Breast epithelium (tissue), 3 donors: Measurements from ENCODE around the gene MEIKIN.

Source experiments
- POLR2A ChIP-seq: fragments of 450-650 bp; IDR thresholded peaks from one replicate; pipeline ENCODE4 v1.6.1; 2016; ENCODE audit warnings: antibody characterized with exemption, mild to moderate bottlenecking, moderate library complexity
- TF ChIP-seq, protein P1 (sequence below), 3 donors: fragments of 450-650 bp; IDR thresholded peaks; one replicate each; pipeline ENCODE4 v1.5.1; 2016 to 2017; ENCODE audit warnings: antibody characterized with exemption in 3 of 3, mild to moderate bottlenecking in 3 of 3, moderate library complexity in 3 of 3

DNA sequence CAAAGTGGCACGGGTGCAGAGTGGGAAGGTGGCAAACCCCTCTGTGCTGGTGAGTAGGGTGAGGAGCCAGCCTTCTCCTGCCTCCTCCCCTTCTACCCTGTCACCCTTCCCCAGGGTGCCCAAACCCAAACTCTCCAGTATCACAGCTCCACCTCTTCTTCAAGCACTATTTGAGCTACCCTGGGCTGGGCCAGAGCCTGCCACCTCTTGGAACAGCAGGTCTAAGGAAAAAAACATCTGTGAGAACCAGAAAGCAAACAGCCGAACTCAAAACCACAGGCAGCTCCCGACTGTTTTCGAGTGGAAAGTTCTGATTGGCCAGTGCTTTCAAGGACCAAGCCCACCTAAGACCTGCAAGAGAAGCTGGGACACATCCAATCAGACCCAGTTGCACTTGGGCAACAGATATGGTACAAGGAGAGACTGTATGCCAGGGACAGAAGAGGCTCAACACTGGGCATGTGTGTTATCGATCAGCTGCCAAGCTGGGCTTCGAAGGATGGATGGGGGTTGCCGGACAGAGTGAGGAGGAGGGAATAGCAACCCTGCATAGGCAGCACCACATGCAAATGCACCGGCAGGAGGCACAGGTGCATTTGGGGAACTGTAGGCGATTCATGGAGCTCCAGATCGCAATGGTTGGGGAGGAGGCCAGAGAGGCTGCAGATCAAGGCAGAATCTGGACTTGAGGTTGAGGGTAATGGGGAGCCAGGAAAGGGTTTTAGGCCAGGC, 46.3 kb upstream of the MEIKIN start:
- TF ChIP-seq, protein P1, sequence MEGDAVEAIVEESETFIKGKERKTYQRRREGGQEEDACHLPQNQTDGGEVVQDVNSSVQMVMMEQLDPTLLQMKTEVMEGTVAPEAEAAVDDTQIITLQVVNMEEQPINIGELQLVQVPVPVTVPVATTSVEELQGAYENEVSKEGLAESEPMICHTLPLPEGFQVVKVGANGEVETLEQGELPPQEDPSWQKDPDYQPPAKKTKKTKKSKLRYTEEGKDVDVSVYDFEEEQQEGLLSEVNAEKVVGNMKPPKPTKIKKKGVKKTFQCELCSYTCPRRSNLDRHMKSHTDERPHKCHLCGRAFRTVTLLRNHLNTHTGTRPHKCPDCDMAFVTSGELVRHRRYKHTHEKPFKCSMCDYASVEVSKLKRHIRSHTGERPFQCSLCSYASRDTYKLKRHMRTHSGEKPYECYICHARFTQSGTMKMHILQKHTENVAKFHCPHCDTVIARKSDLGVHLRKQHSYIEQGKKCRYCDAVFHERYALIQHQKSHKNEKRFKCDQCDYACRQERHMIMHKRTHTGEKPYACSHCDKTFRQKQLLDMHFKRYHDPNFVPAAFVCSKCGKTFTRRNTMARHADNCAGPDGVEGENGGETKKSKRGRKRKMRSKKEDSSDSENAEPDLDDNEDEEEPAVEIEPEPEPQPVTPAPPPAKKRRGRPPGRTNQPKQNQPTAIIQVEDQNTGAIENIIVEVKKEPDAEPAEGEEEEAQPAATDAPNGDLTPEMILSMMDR (IDR thresholded peaks at IDR 0.05): no peak
- no peak for TF ChIP-seq POLR2A
